Neuronal stem cell (in vitro differentiated cells): ENCODE measurements around the gene MRPS2.

Source experiments
- DNase-seq: peaks from one replicate; pipeline ENCODE4 v3.0.0-alpha.2; 2013; ENCODE audit warnings: low spot score
- H2AFZ ChIP-seq: one replicate; pipeline ENCODE4 v1.6.1; 2013; ENCODE audit warnings: mild to moderate bottlenecking, low read length, inconsistent platforms
- H2AK5ac ChIP-seq: 2 replicates; pipeline ENCODE4 v1.6.1; 2013; ENCODE audit warnings: low read depth, mild to moderate bottlenecking, inconsistent platforms, low read length, moderate library complexity, mixed read lengths
- H2BK120ac ChIP-seq: 2 replicates; pipeline ENCODE4 v1.6.1; 2013; ENCODE audit warnings: low read depth, mild to moderate bottlenecking, inconsistent platforms, low read length, moderate library complexity, mixed read lengths
- H2BK12ac ChIP-seq: one replicate; pipeline ENCODE4 v1.6.1; 2013; ENCODE audit warnings: low read length, inconsistent platforms
- H2BK15ac ChIP-seq: 2 replicates; pipeline ENCODE4 v1.6.1; 2013; ENCODE audit warnings: mild to moderate bottlenecking, low read length, inconsistent platforms, mixed read lengths
- H2BK5ac ChIP-seq: one replicate; pipeline ENCODE4 v1.6.1; 2013; ENCODE audit warnings: inconsistent platforms, mild to moderate bottlenecking, low read length, moderate library complexity
- H3K14ac ChIP-seq: one replicate; pipeline ENCODE4 v1.6.1; 2013; ENCODE audit warnings: low read length, inconsistent platforms
- H3K18ac ChIP-seq: 2 replicates; pipeline ENCODE4 v1.6.1; 2013; ENCODE audit warnings: low read length, inconsistent platforms
- H3K23ac ChIP-seq: 2 replicates; pipeline ENCODE4 v1.6.1; 2013; ENCODE audit warnings: low read depth, mild to moderate bottlenecking, mixed read lengths, low read length, inconsistent platforms; ENCODE audit not compliant: poor library complexity
- H3K27ac ChIP-seq: replicated peaks from 3 replicates; pipeline ENCODE4 v1.5.1; 2013; ENCODE audit warnings: low read length, inconsistent platforms
- H3K27me3 ChIP-seq, 3 experiments: 2 replicates each; pipeline ENCODE4 v1.6.1; 2013; ENCODE audit warnings: low read length in 3 of 3, mild to moderate bottlenecking in 2 of 3, inconsistent platforms in 1 of 3, low read depth in 1 of 3, mixed read lengths in 1 of 3, moderate library complexity in 1 of 3; ENCODE audit not compliant: control insufficient read depth in 3 of 3, insufficient read depth in 3 of 3
- H3K36me3 ChIP-seq, 2 donors: replicated peaks in 1 of 2; 2 replicates each; pipeline ENCODE4 v1.6.1; 2013; ENCODE audit warnings: low read length in 2 of 2; ENCODE audit not compliant: control insufficient read depth in 2 of 2, insufficient read depth in 2 of 2
- H3K4ac ChIP-seq: 2 replicates; pipeline ENCODE4 v1.6.1; 2013; ENCODE audit warnings: inconsistent platforms, mild to moderate bottlenecking, low read length, moderate library complexity
- H3K4me1 ChIP-seq, 2 donors: 1 replicate in 1 of 2; 2 replicates in 1 of 2; pipeline ENCODE4 v1.6.1; 2013; ENCODE audit warnings: low read length in 2 of 2, low read depth in 1 of 2; ENCODE audit not compliant: control insufficient read depth in 2 of 2, insufficient read depth in 1 of 2
- H3K4me2 ChIP-seq: one replicate; pipeline ENCODE4 v1.6.1; 2013; ENCODE audit warnings: mild to moderate bottlenecking, low read length, inconsistent platforms; ENCODE audit not compliant: insufficient read depth, poor library complexity, severe bottlenecking
- H3K4me3 ChIP-seq, 2 donors: 2 replicates each; pipeline ENCODE4 v1.5.1; 2013; ENCODE audit warnings: low read length in 2 of 2, mild to moderate bottlenecking in 2 of 2, inconsistent platforms in 1 of 2, moderate library complexity in 1 of 2
- H3K79me1 ChIP-seq: one replicate; pipeline ENCODE4 v1.6.1; 2013; ENCODE audit warnings: low read depth, mild to moderate bottlenecking, inconsistent platforms, low read length, moderate library complexity
- H3K9ac ChIP-seq: one replicate; pipeline ENCODE4 v1.6.1; 2013; ENCODE audit warnings: mild to moderate bottlenecking, low read depth, low read length, inconsistent platforms; ENCODE audit not compliant: poor library complexity
- H3K9me3 ChIP-seq, 2 donors: replicated peaks in 1 of 2; 2 replicates each; pipeline versions ENCODE3 to v1.6.1; 2013; ENCODE audit warnings: low read length in 2 of 2, mild to moderate bottlenecking in 2 of 2, inconsistent platforms in 1 of 2, low read depth in 1 of 2, mixed read lengths in 1 of 2, moderate library complexity in 1 of 2; ENCODE audit not compliant: control insufficient read depth in 2 of 2, insufficient read depth in 1 of 2
- H4K8ac ChIP-seq: one replicate; pipeline ENCODE4 v1.6.1; 2013; ENCODE audit warnings: low read depth, mild to moderate bottlenecking, inconsistent platforms, low read length, moderate library complexity
- H4K91ac ChIP-seq: one replicate; pipeline ENCODE4 v1.6.1; 2013; ENCODE audit warnings: low read length, low read depth, mild to moderate bottlenecking, inconsistent platforms; ENCODE audit not compliant: poor library complexity
- WGBS, 2 donors: extraction: QIAGEN DNeasy Blood & Tissue Kit; methylation state at CpG; one replicate each; pipeline ENCODE4 v1.1.7; 2013; ENCODE audit warnings: missing lambda C conversion rate in 2 of 2, mixed read lengths in 1 of 2; ENCODE audit not compliant: insufficient read length in 2 of 2, insufficient replicate concordance in 1 of 2; ENCODE audit errors: extremely low coverage in 2 of 2; 5-methylcytosine and 5-hydroxymethylcytosine counted together

MRPS2 gene

DNA sequence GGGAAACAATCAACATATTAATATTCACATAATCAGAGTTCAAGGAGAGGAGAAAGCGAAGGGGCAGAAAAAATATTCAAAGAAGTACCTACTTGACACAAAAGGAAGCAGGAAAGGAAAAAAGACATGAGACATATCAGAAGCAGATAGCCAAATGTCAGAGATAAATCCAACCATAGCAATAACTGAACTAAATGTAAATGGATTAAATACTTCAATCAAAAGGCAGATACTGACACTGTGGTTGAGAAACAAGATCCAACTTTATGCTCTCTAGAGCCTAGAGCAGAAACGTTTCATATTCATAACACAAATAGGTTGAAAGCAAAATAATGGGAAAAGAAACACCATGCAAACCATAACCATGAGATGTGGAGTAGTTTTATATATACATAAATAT lies 9.0 kb downstream of the MRPS2 start:
- Histone ChIP-seq H3K79me1 (peaks cover 7% of the 10 kb centered on the region), H3K36me3 (peaks cover 7 to 10% of the 10 kb centered on the region in 2 donors), H4K91ac (no peak overlapping the region), H3K4me3 (no peak overlapping the region), H2AFZ (no peak overlapping the region), H2BK12ac (no peak overlapping the region), H2BK15ac (no peak overlapping the region), H4K8ac (no peak overlapping the region), H3K9ac (no peak overlapping the region), H2AK5ac (no peak overlapping the region), H3K27ac (no peak overlapping the region), H3K4ac (no peak overlapping the region), H3K27me3 (no peaks in the 10 kb centered on the region), H2BK120ac (no peak overlapping the region), H3K9me3 (peaks cover 0 to 3% of the 10 kb centered on the region in 2 donors), H3K23ac (no peak overlapping the region), H3K18ac (no peak overlapping the region), H3K14ac (no peak overlapping the region), H3K4me2 (no peak overlapping the region), H3K4me1 (peaks cover 12% of the 10 kb centered on the region in 2 donors), H2BK5ac (no peak overlapping the region)
- no CpG with 5 or more reads among the region's 2 CpGs for WGBS, 2 donors
- DNase-seq = no peak

DNA sequence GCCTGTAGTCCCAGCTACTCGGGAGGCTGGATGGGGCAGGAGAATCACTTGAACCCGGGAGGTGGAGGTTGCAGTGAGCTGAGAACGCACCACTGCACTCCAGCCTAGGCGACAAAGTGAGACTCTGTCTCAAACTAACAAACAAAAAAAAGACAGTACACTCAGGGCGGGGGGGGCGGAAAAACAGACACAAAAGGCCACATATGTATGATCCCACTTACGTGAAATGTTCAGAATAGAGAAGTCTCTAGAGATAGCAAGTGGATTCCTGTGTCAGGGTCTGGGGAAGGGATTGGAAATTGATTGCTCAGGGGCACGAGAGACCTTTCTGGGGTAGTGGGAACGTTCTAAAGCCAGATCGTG lies 11.7 kb downstream of the MRPS2 start:
- no peak overlapping the region for H3K4me2 ChIP-seq
- no peak overlapping the region for H4K91ac ChIP-seq
- H2AFZ ChIP-seq = peak overlapping the region; percentile 12
- H3K9me3 ChIP-seq = peaks cover 0 to 3% of the 10 kb centered on the region in 2 donors
- no peak overlapping the region for H4K8ac ChIP-seq
- H3K14ac ChIP-seq = no peak overlapping the region
- H2BK15ac ChIP-seq = no peak overlapping the region
- no peak overlapping the region for H2BK120ac ChIP-seq
- H2BK5ac ChIP-seq = no peak overlapping the region
- no peak overlapping the region for H3K23ac ChIP-seq
- no peak overlapping the region for H2AK5ac ChIP-seq
- no peaks in the 10 kb centered on the region for H3K79me1 ChIP-seq
- H3K4ac ChIP-seq = no peak overlapping the region
- no peaks in the 10 kb centered on the region for H3K27me3 ChIP-seq
- H3K4me1 ChIP-seq = peaks cover 0 to 3% of the 10 kb centered on the region in 2 donors
- no peak overlapping the region for H3K4me3 ChIP-seq
- no peak overlapping the region for H3K18ac ChIP-seq
- no peak for DNase-seq
- H3K27ac ChIP-seq = no peak overlapping the region
- H2BK12ac ChIP-seq = no peak overlapping the region
- no peaks in the 10 kb centered on the region for H3K36me3 ChIP-seq
- no peak overlapping the region for H3K9ac ChIP-seq
- WGBS, 2 donors = no CpG with 5 or more reads among the region's 10 CpGs

DNA sequence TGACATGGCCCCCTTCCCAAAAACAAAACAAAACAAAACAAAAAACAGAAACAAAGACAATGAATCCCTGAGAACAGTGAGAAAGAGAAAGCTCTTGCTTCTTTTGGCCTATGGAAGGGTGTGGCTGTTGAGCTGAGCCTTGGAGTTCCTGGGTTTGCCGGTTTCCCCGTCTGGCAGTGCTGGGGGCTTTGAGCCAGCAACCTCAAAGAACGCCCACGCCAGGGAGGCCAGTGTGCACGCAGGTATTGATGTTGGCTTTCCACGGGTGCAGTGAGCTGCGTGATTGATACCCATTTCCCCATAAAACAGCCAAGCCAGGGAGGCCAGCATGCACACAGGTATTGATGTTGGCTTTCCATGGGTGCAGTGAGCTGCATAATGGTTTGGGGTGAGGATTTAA lies 12.4 kb downstream of the MRPS2 start:
- H2BK120ac ChIP-seq = no peak overlapping the region
- H3K27me3 ChIP-seq = no peaks in the 10 kb centered on the region
- H3K36me3 ChIP-seq = no peaks in the 10 kb centered on the region
- no peak overlapping the region for H2AK5ac ChIP-seq
- H4K91ac ChIP-seq = no peak overlapping the region
- no peak overlapping the region for H3K18ac ChIP-seq
- H2BK5ac ChIP-seq = no peak overlapping the region
- no peak overlapping the region for H4K8ac ChIP-seq
- no peak overlapping the region for H3K4ac ChIP-seq
- no peak for DNase-seq
- H2BK12ac ChIP-seq = no peak overlapping the region
- H3K4me1 ChIP-seq = peaks cover 0 to 3% of the 10 kb centered on the region in 2 donors
- no peak overlapping the region for H3K14ac ChIP-seq
- peaks cover 0 to 3% of the 10 kb centered on the region in 2 donors for H3K9me3 ChIP-seq
- H3K4me2 ChIP-seq = no peak overlapping the region
- H3K79me1 ChIP-seq = no peaks in the 10 kb centered on the region
- peak overlapping the region; percentile 78 for H3K23ac ChIP-seq
- no peak overlapping the region for H2BK15ac ChIP-seq
- WGBS, 2 donors = no CpG with 5 or more reads among the region's 7 CpGs
- H3K4me3 ChIP-seq = no peak overlapping the region
- peak overlapping the region; percentile 12 for H2AFZ ChIP-seq
- H3K27ac ChIP-seq = no peak overlapping the region
- no peak overlapping the region for H3K9ac ChIP-seq

DNA sequence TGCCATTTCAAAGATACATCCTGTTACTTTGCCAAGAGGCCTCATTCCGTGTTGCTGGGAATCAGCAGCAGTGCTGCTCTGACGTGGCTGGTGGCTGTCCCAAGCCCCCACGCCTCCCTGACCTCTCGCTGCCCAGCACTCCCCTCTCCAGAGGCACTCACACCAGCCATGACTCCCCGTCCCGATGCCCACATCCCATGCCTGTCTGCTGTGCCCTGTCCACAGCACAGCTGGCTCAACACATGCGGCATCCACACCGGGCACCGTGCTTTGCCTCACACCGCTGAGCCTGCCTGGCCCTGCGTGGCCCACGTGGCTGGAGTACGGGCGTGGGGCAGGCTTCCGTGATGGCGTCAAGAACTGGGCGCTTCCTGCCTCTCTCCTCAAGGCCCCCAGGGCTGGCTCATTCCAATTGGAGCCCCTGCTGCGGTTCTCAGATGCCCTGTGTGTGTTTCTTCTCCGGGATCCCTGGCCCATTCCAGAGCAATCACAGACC lies 12.9 kb downstream of the MRPS2 start:
- peak overlapping the region; percentile 90 for H2BK15ac ChIP-seq
- no peak overlapping the region for H3K4ac ChIP-seq
- no peak overlapping the region for H3K4me2 ChIP-seq
- H2BK5ac ChIP-seq = no peak overlapping the region
- H3K4me1 ChIP-seq = peaks cover 0 to 3% of the 10 kb centered on the region in 2 donors
- H4K8ac ChIP-seq = no peak overlapping the region
- no peaks in the 10 kb centered on the region for H3K79me1 ChIP-seq
- peak overlapping the region; percentile 63 for H3K9ac ChIP-seq
- H2AFZ ChIP-seq = no peak overlapping the region
- H3K23ac ChIP-seq = peak overlapping the region; percentile 78
- no peaks in the 10 kb centered on the region for H3K36me3 ChIP-seq
- H4K91ac ChIP-seq = no peak overlapping the region
- peak overlapping the region; percentile 32 for H2AK5ac ChIP-seq
- H2BK12ac ChIP-seq = no peak overlapping the region
- H3K27ac ChIP-seq = no peak overlapping the region
- H3K9me3 ChIP-seq = peaks cover 0 to 3% of the 10 kb centered on the region in 2 donors
- peak overlapping the region; percentile 54 for H2BK120ac ChIP-seq
- peak overlapping the region; percentile 90 for H3K14ac ChIP-seq
- H3K27me3 ChIP-seq = no peaks in the 10 kb centered on the region
- H3K4me3 ChIP-seq = no peak overlapping the region
- peak overlapping the region; percentile 35 for H3K18ac ChIP-seq
- DNase-seq = no peak
- no CpG with 5 or more reads among the region's 19 CpGs for WGBS, 2 donors
